A549 (cell line): ENCODE measurements around the gene TMCC2. TPM values are rescaled to one million over a fixed set of nuclear protein-coding genes. Genes with fewer than 3 reads are reported as not detected.
A peak's percentile ranks its signal among the peaks of the same experiment; 100 is the strongest.

ENCODE experiments used
- ATAC-seq, 2 experiments: fragments of 200-7000 bp in 1 of 2; fragments of >200 bp in 1 of 2; cut with Nextera tagmentation in 1 of 2; cut with Tn5 transposase in 1 of 2; 3 replicates each; pipeline versions ENCODE4 v1.8.0 to v1.9.1; 2018 to 2020; ENCODE audit warnings: mild to moderate bottlenecking in 1 of 2, moderate library complexity in 1 of 2
- CTCF ChIA-PET: fragments of 300-600 bp; sonication (Branson Sonifier 250); formaldehyde crosslinking; extraction: SDS; loops from one replicate; lab custom pipeline; 2021; ENCODE audit warnings: antibody characterized with exemption, inconsistent platforms; lab: Yijun Ruan, JAX
- POLR2A ChIA-PET: fragments of 350-600 bp; formaldehyde crosslinking; extraction: SDS; loops from one replicate; lab custom pipeline; 2021; ENCODE audit warnings: antibody characterized with exemption, inconsistent platforms; lab: Yijun Ruan, JAX
- DNase-seq, 2 experiments: peaks; one replicate each; pipeline versions ENCODE4 v3.0.0 to v3.0.0-alpha.2; 2011 to 2016; ENCODE audit warnings: low read depth in 1 of 2, low spot score in 1 of 2
- FAIRE-seq: peaks from 2 replicates; lab custom pipeline; 2011; peaks lifted over from hg19 to GRCh38; lab: Jason Lieb, UNC
- H3K27ac ChIP-seq, 2 experiments: fragments of >200 bp; sonication (Bioruptor Twin); formaldehyde crosslinking; 3 replicates each; pipeline ENCODE4 v1.5.1; 2016 to 2017
- H3K4me1 ChIP-seq: fragments of >200 bp; sonication (Bioruptor Twin); formaldehyde crosslinking; 3 replicates; pipeline ENCODE4 v1.6.1; 2016
- H3K4me2 ChIP-seq: fragments of >200 bp; sonication (Bioruptor Twin); formaldehyde crosslinking; 3 replicates; pipeline ENCODE4 v1.6.1; 2016
- H3K4me3 ChIP-seq: fragments of >200 bp; sonication (Bioruptor Twin); formaldehyde crosslinking; 3 replicates; pipeline ENCODE4 v1.5.1; 2016
- H3K9me3 ChIP-seq: fragments of >200 bp; sonication (Bioruptor Twin); formaldehyde crosslinking; 3 replicates; pipeline ENCODE4 v1.6.1; 2016
- CBX8 ChIP-seq: fragments of 200-600 bp; sonication (generic); IDR thresholded peaks from 2 replicates; pipeline ENCODE4 v1.6.1; 2016
- CHD4 ChIP-seq: fragments of 200-600 bp; sonication (generic); IDR thresholded peaks from 2 replicates; pipeline ENCODE4 v1.6.1; 2016; ENCODE audit warnings: antibody characterized with exemption, mild to moderate bottlenecking, borderline replicate concordance
- EHMT2 ChIP-seq: fragments of 200-600 bp; sonication (generic); IDR thresholded peaks from 2 replicates; pipeline ENCODE4 v1.6.1; 2016; ENCODE audit warnings: antibody characterized with exemption, low read depth, mild to moderate bottlenecking, moderate library complexity
- EP300 ChIP-seq, 2 experiments: fragments of >200 bp; sonication (Bioruptor Twin); formaldehyde crosslinking; IDR thresholded peaks; 2 replicates in 1 of 2; 3 replicates in 1 of 2; pipeline ENCODE4 v1.6.1; 2016 to 2017
- FOSL2 ChIP-seq, 2 experiments: fragments of 450-650 bp in 1 of 2; fragments of >200 bp in 1 of 2; sonication (Bioruptor Twin) in 1 of 2; formaldehyde crosslinking; IDR thresholded peaks; 2 replicates each; pipeline versions ENCODE4 v1.5.0 to v1.6.1; 2016 to 2020; ENCODE audit warnings: mild to moderate bottlenecking in 1 of 2, moderate library complexity in 1 of 2
- FOXS1 ChIP-seq: fragments of 250-450 bp; sonication (Bioruptor Pico); IDR thresholded peaks from 2 replicates; pipeline ENCODE4 v1.5.0; 2020; ENCODE audit warnings: mild to moderate bottlenecking, moderate library complexity
- JUN ChIP-seq, 2 experiments: fragments of >200 bp; sonication (Bioruptor Twin); formaldehyde crosslinking; IDR thresholded peaks; 2 replicates in 1 of 2; 3 replicates in 1 of 2; pipeline ENCODE4 v1.6.1; 2016 to 2017
- JUNB ChIP-seq: fragments of >200 bp; sonication (Bioruptor Twin); formaldehyde crosslinking; IDR thresholded peaks from 2 replicates; pipeline ENCODE4 v1.6.1; 2016
- MAFK ChIP-seq: fragments of 450-650 bp; IDR thresholded peaks from 2 replicates; pipeline ENCODE4 v1.6.1; 2014; ENCODE audit not compliant: partially characterized antibody
- NFE2L2 ChIP-seq: fragments of 150-350 bp; conservative IDR thresholded peaks from 2 replicates; pipeline ENCODE4 v1.6.1; 2014; ENCODE audit warnings: low read length
- NR3C1 ChIP-seq: fragments of >200 bp; sonication (Bioruptor Twin); formaldehyde crosslinking; IDR thresholded peaks from 3 replicates; pipeline ENCODE4 v1.6.1; 2017
- PHF8 ChIP-seq: fragments of 200-600 bp; sonication (generic); IDR thresholded peaks from 2 replicates; pipeline ENCODE4 v1.6.1; 2016; ENCODE audit warnings: low read depth, mild to moderate bottlenecking, antibody characterized with exemption, moderate library complexity, borderline replicate concordance
- RAD21 ChIP-seq, 2 experiments: fragments of >200 bp in 1 of 2; sonication (Bioruptor Twin) in 1 of 2; formaldehyde crosslinking in 1 of 2; IDR thresholded peaks in 1 of 2; conservative IDR thresholded peaks in 1 of 2; 2 replicates in 1 of 2; 3 replicates in 1 of 2; pipeline ENCODE4 v1.6.1; 2012 to 2018; ENCODE audit warnings: inconsistent platforms in 1 of 2
- RCOR1 ChIP-seq: fragments of 150-350 bp; IDR thresholded peaks from 2 replicates; pipeline ENCODE4 v1.6.1; 2014; ENCODE audit warnings: antibody characterized with exemption, low read length, low read depth
- RNF2 ChIP-seq: fragments of 200-600 bp; sonication (generic); IDR thresholded peaks from 2 replicates; pipeline ENCODE4 v1.6.1; 2016; ENCODE audit warnings: low read depth, mild to moderate bottlenecking, antibody characterized with exemption, moderate library complexity, borderline replicate concordance
- SMC3 ChIP-seq: fragments of >200 bp; sonication (Bioruptor Twin); formaldehyde crosslinking; IDR thresholded peaks from 3 replicates; pipeline ENCODE4 v1.6.1; 2018; ENCODE audit warnings: inconsistent platforms
- SREBF2 ChIP-seq: fragments of 450-650 bp; IDR thresholded peaks from 2 replicates; pipeline ENCODE4 v1.6.1; 2014; ENCODE audit warnings: mild to moderate bottlenecking, moderate library complexity
- ZC3H11A ChIP-seq: fragments of 450-650 bp; IDR thresholded peaks from 2 replicates; pipeline ENCODE4 v1.6.1; 2014; ENCODE audit warnings: antibody characterized with exemption, mild to moderate bottlenecking
- ZFP36 ChIP-seq: fragments of 450-650 bp; IDR thresholded peaks from 2 replicates; pipeline ENCODE4 v1.6.1; 2014; ENCODE audit warnings: borderline replicate concordance; ENCODE audit not compliant: partially characterized antibody
- WGBS: methylation state at CpG from one replicate; pipeline ENCODE4 v1.1.6; 2017; ENCODE audit errors: missing lambda C conversion rate; 5-methylcytosine and 5-hydroxymethylcytosine counted together
- polyA plus RNA-seq, 4 experiments: library from polyadenylated mRNA; depleted of rRNA in 3 of 4; stranded (reverse); fragments of >200 nt; fragmentation: RNase III in 1 of 4; extraction: RNeasy Plus Mini Kit Qiagen cat#74134 plus additional on column Dnase treatment in 1 of 4; gene quantifications; 2 replicates in 3 of 4; 3 replicates in 1 of 4; pipeline ENCODE4 v1.2.3, GENCODE V29; 2011 to 2017
- TF ChIP-seq, protein P1 (sequence below): IDR thresholded peaks from 2 replicates; pipeline ENCODE4 v1.6.1; 2012
- TF ChIP-seq, protein P2 (sequence below): fragments of >200 bp; sonication (Bioruptor Twin); formaldehyde crosslinking; IDR thresholded peaks from 2 replicates; pipeline ENCODE4 v1.6.1; 2016

TMCC2 gene
- polyA plus RNA-seq, 2 of the 4 experiments (the other 2 are of a cell fraction) = 1.7 to 3.2 TPM

DNA sequence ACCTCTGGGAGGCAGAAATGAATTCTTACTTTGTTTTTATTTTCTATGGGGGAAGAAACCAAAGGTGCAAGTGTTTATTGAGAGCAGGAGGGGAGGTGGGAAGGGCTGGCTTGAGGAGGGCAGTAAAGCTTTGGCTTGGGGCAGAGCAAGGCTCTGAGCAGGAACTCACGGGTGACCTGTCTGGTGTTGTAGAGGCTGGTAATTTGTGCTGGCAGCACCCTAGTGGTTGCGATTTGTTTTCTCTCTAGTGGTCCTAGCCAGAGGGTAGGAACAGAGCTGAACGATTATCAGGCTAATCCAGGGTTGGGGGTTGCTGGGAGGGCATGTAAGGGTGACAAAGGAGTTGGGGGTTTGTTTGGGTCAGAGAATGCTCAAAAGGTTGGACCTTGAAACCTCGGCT is 16.6 kb downstream of the TMCC2 start:
- Histone ChIP-seq H3K4me3 (no peak overlapping the region), H3K4me1 (peaks cover 9% of the 10 kb centered on the region), H3K9me3 (no peaks in the 10 kb centered on the region), H3K27ac (no peak overlapping the region), H3K4me2 (no peak overlapping the region)
- CTCF ChIA-PET = interaction anchor here (1.1 to 53.3 kb wide), 5 partner anchors 5 to 269 kb away, joined by 3 to 1139 read pairs (median 6); partner anchors contain the start of gene TMCC2
- no peak for DNase-seq
- peak in 1 of 2 experiments; percentile 35; a peak in 1 of 6 replicates for ATAC-seq
- POLR2A ChIA-PET = no interaction called here
- no peak for TF ChIP-seq CBX8
- no peak for TF ChIP-seq SMC3
- no peak for TF ChIP-seq JUNB
- no peak for TF ChIP-seq RCOR1
- TF ChIP-seq, protein P1, sequence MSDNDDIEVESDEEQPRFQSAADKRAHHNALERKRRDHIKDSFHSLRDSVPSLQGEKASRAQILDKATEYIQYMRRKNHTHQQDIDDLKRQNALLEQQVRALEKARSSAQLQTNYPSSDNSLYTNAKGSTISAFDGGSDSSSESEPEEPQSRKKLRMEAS = no peak
- TF ChIP-seq EP300 (IDR thresholded peaks at IDR 0.05) = no peak
- TF ChIP-seq NR3C1 = no peak
- no peak for TF ChIP-seq MAFK
- no peak for TF ChIP-seq SREBF2
- no peak for TF ChIP-seq EHMT2
- no peak for TF ChIP-seq NFE2L2
- TF ChIP-seq CHD4 = no peak
- TF ChIP-seq JUN (IDR thresholded peaks at IDR 0.05) = no peak
- WGBS = 57% methylated on average over 4 of the region's 4 CpGs
- FAIRE-seq = no peak

DNA sequence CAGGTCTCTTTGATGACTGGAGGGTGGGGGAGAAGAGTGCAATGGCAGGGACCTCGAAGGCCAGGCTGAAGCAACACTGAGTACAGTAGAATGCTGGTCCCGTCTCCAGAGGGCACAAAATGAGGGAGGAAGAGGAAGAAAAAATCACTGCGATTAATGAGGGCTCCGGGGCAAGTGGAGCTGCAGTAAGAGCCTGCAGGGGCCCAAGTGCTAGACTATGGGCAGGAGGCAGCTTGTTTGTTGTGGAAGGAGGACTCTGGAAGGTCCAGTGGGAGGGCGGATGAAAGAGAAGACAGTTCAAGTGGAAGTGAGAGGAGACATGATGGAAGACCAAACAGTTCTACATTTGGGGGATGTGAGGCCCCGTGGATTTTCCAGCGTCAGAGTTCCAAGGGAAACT is 17.4 kb downstream of the TMCC2 start:
- 65% methylated on average over 7 of the region's 7 CpGs for WGBS
- CTCF ChIA-PET = interaction anchor here (1.5 to 89.2 kb wide), 4 partner anchors 6 to 270 kb away, joined by 4 to 3627 read pairs (median 1139); partner anchors contain the start of genes KLHDC8A, NUAK2 and TMCC2
- Histone ChIP-seq H3K4me2 (no peak overlapping the region), H3K9me3 (no peaks in the 10 kb centered on the region), H3K4me3 (no peak overlapping the region), H3K27ac (no peak overlapping the region), H3K4me1 (peaks cover 12% of the 10 kb centered on the region)
- no peak for ATAC-seq
- POLR2A ChIA-PET = no interaction called here
- DNase-seq = no peak
- TF ChIP-seq PHF8 = no peak
- TF ChIP-seq, protein P2, sequence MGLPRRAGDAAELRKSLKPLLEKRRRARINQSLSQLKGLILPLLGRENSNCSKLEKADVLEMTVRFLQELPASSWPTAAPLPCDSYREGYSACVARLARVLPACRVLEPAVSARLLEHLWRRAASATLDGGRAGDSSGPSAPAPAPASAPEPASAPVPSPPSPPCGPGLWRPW = no peak
- TF ChIP-seq RAD21 (conservative IDR thresholded peaks at IDR 0.05 in 1 of 2, IDR thresholded peaks at IDR 0.05 in 1 of 2) = no peak
- TF ChIP-seq RNF2 = no peak
- no peak for FAIRE-seq

DNA sequence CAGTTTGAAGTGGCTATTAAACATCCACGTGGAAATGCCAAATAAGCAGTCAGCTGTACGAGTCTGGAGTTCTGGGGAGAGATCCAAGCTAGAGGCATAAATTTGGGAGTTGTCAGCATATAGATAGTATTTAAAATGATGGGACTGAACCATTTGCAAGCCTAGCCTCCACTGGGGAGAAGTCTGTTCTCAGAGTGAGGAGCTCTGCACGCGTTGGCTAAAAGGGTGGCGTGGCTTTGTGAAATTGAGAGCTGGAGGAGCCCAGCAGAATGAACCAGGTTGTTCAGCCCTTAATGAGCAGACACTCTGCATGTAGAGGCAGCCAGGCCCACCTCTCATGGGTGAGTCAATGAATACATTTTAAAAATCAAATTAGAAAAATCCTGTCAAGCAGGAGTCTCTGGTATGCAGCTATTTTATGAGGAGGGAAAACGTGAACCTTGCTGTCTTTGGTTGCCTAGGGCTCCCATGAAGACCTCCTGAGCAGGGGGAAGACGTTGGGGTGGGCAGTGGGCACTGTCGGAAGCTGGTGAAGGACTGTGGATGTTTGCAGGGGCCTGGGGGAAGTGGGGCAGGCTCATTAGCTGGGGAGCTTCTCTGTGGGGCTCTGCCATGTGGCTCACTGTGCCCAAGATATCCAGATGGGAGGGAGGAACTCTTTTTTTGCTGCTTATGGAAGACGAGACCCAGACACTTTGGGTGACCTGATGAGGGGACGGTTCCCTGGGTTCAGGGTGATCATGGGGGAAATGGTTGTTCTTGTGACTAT is 18.8 kb downstream of the TMCC2 start:
- H3K27ac ChIP-seq = no peak overlapping the region
- no peak overlapping the region for H3K4me3 ChIP-seq
- ChIA-PET CTCF (interaction anchor here (0.8 to 89.2 kb wide), 10 partner anchors 7 to 271 kb away, joined by 3 to 3627 read pairs (median 6); partner anchors contain the start of genes KLHDC8A, NUAK2 and TMCC2), POLR2A (no interaction called here)
- WGBS = 74% methylated on average over 10 of the region's 10 CpGs
- TF ChIP-seq JUN (IDR thresholded peaks at IDR 0.05) (no peak), SMC3 (no peak), ZC3H11A (no peak), ZFP36 (no peak), FOSL2 (IDR thresholded peaks at IDR 0.05) (no peak), FOSL2 (CRISPR knock-in tag; IDR thresholded peaks at IDR 0.05) (no peak), MAFK (no peak), FOXS1 (CRISPR knock-in tag) (no peak)
- DNase-seq (no peak), ATAC-seq (no peak), FAIRE-seq (no peak)
- H3K4me2 ChIP-seq = no peak overlapping the region
- no peaks in the 10 kb centered on the region for H3K9me3 ChIP-seq
- H3K4me1 ChIP-seq = peaks cover 12% of the 10 kb centered on the region
